Sciatic nerve (tissue), 2 donors: ENCODE results near the gene CEL. TPM values are rescaled to one million over a fixed set of nuclear protein-coding genes. Genes with fewer than 3 reads are reported as not detected.
"Not testable (repeated sequence)": the region's sequence is repeated elsewhere in the genome, so short reads cannot be mapped to it uniquely, and the experiment has no call there.

ENCODE experiments used
- ATAC-seq: fragments of 200-7000 bp; cut with Tn5 transposase; one replicate; pipeline ENCODE4 v1.9.1; 2020; ENCODE audit warnings: mild to moderate bottlenecking, moderate library complexity
- DNase-seq: peaks from one replicate; pipeline ENCODE4 v3.0.0-alpha.2; 2020; ENCODE audit warnings: low spot score
- intact Hi-C: fragments of 100-400 bp; cut with DNase I; formaldehyde crosslinking; loops from one replicate; pipeline ENCODE4 v1.14.2; 2022
- total RNA-seq: library from RNA; stranded (reverse); fragmentation: NEBNext Ultra II Directional; extraction: Animal tissue kit (Norgen Biotek cat#: 25700); gene quantifications from one replicate; pipeline ENCODE4 v1.2.1, GENCODE V29; 2021
- donor health status: DM: no; HTN: no; CAD: no.
- donor health status: DM: no; HTN: no; CAD: no.

Gene CEL
- total RNA-seq, 1 donor from 2014 or later: 2.7 TPM

GRCh38 chr9:133075925-133076630 is 14.3 kb downstream of the CEL start:
- ATAC-seq: no peak
- intact Hi-C loops: no loop called here
- no peak for DNase-seq

GRCh38 chr9:133076691-133077090 is 14.9 kb downstream of the CEL start:
- intact Hi-C loops: no loop called here
- no peak for DNase-seq
- ATAC-seq: no peak

- DNase-seq (no peak), ATAC-seq (no peak)
- intact Hi-C loops: no loop called here
These were observed 16.7 kb downstream of the CEL start for GRCh38 chr9:133078486-133078885.

GRCh38 chr9:133080161-133080560 is 18.4 kb downstream of the CEL start:
- intact Hi-C loops: no loop called here
- DNase-seq (no peak), ATAC-seq (no peak)

GRCh38 chr9:133080786-133081779 is 19.3 kb downstream of the CEL start:
- ATAC-seq, intact Hi-C loops: not testable (repeated sequence)

GRCh38 chr9:133081957-133082644 is 20.3 kb downstream of the CEL start:
- DNase-seq, intact Hi-C loops, ATAC-seq: not testable (repeated sequence)

More at GRCh38 chr9:133080786-133081779, 19.3 kb downstream of the CEL start:
- not testable (repeated sequence) for DNase-seq

GRCh38 chr9:133083688-133084087 is 21.9 kb downstream of the CEL start:
- intact Hi-C loops, ATAC-seq, DNase-seq: not testable (repeated sequence)

GRCh38 chr9:133086212-133086860 is 24.6 kb downstream of the CEL start:
- intact Hi-C loops, ATAC-seq, DNase-seq: not testable (repeated sequence)

GRCh38 chr9:133086894-133087293 is 25.1 kb downstream of the CEL start:
- no peak for DNase-seq
- intact Hi-C loops: no loop called here
- ATAC-seq: no peak

- intact Hi-C loops: no loop called here
- ATAC-seq: no peak
- DNase-seq: no peak
These were observed 25.8 kb downstream of the CEL start for GRCh38 chr9:133087429-133088145.

GRCh38 chr9:133088146-133088750 is 26.5 kb downstream of the CEL start:
- intact Hi-C loops: no loop called here
- ATAC-seq: no peak
- no peak for DNase-seq

- intact Hi-C loops: no loop called here
These were observed 27.0 kb downstream of the CEL start for GRCh38 chr9:133088756-133089155.

GRCh38 chr9:133089271-133089671 is 27.5 kb downstream of the CEL start:
- intact Hi-C loops: no loop called here
- no peak for ATAC-seq
- DNase-seq: no peak

More at GRCh38 chr9:133088756-133089155, 27.0 kb downstream of the CEL start:
- ATAC-seq (no peak), DNase-seq (no peak)

GRCh38 chr9:133090187-133090586 is 28.4 kb downstream of the CEL start:
- ATAC-seq (no peak), DNase-seq (no peak)
- intact Hi-C loops: no loop called here

- intact Hi-C loops: no loop called here
- DNase-seq (no peak), ATAC-seq (no peak)
These were observed 29.1 kb downstream of the CEL start for GRCh38 chr9:133090752-133091385.

GRCh38 chr9:133094351-133094750 is 32.6 kb downstream of the CEL start:
- intact Hi-C loops, ATAC-seq, DNase-seq: not testable (repeated sequence)

- intact Hi-C loops: no loop called here
- DNase-seq (no peak), ATAC-seq (no peak)
These were observed 33.1 kb downstream of the CEL start for GRCh38 chr9:133094842-133095393.
